GM18861 (cell line): ENCODE measurements around the gene CNTNAP3B.
"Not testable (repeated sequence)": the region's sequence is repeated elsewhere in the genome, so short reads cannot be mapped to it uniquely, and the experiment has no call there.

ENCODE experiments used
- ATAC-seq: cut with Tn5 transposase; IDR thresholded peaks from one replicate; pipeline ENCODE4 v1.9.1; 2021; ENCODE audit not compliant: unreplicated experiment

CNTNAP3B gene

DNA sequence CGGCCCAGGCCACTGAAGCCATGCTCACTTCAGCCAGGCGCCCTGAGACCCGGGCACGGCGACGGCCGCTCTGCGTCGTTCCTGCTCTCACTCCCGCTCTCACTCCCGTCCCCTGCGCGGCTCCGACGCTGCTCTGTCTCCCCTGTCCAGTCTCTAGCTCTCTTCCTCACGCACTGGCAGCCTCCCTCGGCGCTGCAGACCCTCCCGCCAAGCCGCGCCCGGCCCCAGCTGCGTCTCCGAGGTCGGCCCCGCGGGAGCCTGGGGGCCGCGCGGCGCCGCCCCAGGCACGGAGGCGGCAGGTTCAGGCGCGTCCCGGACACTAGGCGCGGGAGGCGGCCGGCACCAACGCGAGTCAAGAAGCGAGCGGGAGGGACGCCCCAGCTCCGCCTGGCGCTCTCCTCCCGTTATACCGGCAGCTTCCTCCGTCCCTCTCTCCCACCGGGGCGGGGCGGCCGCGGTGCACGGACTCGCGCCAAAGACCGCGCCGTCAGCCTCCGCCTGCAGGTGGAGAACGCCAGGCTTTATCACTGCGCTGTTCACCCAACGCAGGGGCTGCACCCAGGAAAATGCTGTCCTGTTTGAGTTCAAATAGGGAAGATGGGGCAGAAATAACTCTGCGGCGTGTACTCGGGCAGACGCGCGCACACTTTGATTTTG, at the start of gene CNTNAP3B:
TSS of gene CNTNAP3B (minus strand) at position 354 of the 657 bp plus-strand sequence. CDS start at position 22, 332 bp downstream.
- not testable (repeated sequence) for ATAC-seq

DNA sequence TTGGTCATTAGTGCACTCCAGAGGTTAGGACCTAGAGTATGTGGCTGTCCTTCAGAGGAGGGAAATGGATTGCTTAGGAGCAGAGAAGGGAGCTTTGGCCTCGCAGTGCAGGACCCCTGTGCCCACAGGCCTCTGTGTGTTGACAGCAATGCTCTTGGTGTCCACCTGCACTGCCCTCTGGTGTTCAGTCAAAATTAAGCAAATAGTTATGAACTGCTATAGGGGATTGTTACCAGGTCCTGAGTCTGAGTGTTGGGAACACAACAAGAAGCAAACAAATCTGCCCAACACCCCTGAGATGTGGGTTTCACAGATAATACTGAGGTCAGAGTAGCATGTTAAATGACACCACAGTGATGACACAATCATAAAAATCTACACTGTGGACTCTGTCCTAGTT, 31.1 kb upstream of the CNTNAP3B start:
- ATAC-seq: not testable (repeated sequence)

DNA sequence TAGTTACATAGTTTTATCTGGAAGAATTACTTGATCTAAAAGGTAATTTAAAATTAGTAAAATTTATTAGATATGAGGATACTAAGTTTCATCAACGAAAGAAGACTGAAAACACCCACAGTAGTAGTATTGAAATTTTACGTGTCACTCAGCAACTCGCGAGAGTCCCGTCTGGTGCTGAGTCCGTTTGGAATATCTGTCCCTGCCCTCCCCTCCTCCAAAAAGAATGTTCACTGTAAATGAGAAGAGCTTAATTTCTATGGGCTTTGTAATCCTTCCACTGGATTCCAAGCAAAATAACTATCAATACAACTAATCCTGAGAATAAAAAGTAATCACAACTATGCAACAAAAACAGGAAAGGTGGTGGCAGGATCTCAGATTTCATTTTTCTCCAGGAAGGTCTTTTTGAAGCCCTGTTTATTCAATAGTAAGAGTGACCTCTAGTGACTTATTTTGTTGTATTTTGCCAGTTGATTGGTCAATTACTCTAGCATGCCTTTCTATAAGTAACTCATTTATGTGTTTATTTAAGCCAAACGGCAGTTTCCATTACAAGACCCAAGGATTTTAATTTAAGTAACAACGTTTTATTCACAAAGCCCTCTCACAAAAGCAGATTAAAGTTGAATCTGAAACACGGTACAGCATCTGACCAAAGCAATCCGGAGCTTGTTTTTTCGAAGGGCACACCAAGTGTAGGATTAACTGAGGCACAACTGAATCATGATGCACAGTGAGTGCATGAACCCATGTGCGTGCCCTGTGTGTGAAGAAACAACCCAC, 2.0 kb downstream of the CNTNAP3B start:
- not testable (repeated sequence) for ATAC-seq

DNA sequence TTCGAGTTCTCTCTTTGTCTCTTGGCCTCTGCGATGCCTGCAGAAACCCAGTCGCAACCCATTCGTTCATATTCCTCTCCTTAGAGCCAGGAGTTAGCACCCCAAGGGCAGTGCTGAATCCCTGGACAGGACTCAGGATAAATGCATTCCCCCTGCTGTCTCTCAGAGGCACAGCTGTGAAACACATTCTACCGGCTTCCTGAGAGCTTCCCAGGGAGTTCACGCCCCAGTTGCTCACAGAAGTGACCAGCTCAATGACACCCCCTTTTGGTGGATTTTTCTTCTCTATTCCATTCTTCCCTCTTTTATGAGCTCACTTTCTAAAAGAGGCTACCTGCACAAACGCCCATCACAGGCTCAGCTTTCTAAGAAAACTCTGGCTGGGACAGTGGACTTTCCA, 8.2 kb downstream of the CNTNAP3B start:
- not testable (repeated sequence) for ATAC-seq

DNA sequence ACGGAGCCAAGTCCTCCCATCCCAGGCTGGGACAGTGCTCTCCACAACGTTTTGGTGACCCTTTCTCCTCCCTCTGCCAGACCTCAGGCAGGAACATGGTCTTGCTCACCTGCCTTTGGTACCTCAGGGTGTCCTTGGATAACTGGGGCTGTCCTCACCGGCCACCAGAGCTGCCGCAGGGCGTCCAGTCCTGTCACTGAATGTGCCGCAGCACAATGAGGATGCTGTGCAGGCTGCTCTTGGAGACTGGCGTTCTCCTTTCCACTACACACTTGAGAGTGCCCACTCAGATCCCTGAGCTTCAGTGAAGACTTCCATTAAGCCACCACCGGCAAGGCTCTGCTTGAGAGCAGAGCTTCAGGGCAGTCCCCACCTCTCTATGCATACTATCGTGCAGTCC, 33.3 kb downstream of the CNTNAP3B start:
- ATAC-seq: not testable (repeated sequence)

DNA sequence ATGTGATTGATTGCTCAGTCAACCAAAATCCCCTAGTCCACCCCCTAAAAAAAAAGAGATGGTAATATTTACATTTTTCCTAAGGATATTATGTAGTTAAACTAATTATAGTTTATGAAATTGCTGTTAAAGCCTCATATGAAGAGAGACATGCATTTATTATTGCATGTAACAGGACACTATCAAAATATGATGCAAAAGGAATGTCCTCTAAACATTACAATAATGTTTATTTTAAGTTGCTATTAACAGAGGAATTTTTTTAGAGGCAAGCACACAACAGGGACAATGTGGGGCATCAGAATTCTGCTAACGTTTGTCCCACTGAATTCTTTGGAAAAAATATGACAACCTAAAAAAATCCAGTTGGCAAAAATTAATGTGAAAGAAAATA, 44.7 kb downstream of the CNTNAP3B start:
- ATAC-seq: not testable (repeated sequence)

DNA sequence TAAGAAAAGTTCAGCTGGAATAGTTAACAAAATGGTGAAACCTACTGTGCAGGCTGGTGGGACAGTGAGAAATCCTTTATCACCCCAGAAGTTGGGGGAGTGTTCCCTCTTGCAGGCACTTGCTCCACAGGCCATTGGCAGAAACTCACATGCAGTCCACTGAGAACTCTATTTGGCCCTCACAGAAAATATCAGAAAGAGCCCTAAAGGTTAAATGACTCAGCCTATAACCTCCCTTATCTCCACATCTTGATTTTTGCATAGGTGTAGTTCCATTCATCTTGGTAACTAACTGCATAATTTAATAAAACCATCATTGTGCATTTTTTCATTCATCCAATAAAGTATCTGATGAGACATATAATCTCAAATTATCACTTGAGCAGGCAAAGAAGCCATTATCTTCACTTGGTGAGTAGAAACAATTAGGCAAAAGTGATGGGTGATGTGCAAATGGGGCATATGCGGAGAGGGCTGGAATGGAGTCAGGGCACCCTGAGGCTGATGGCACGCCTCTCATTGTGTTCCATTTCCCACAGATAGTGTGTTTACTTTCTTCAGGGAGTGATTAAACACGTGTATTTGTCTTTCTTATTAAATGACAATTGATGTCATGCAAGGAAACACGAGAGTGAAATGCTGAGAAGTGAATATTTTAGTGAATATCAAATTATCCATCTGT, 45.2 kb downstream of the CNTNAP3B start:
- ATAC-seq: not testable (repeated sequence)

DNA sequence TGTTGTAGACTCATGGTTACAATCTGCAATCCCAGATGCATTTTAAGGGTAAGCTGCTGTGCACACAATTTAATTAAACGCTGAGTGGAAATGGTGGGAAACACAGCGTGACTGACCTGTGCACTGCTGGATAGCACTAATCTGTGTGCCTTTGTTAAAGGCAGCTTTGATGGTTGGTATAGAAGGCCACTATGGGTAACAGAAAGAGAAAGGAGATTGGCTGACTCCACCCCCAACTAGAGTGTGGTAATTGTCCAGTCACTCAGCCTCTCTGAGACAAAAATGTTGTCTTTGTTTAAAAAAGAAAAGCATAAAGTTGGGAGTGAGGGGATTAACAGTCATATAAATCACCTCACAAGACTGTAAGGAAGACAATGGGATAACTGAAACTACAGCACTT, 48.9 kb downstream of the CNTNAP3B start:
- ATAC-seq: not testable (repeated sequence)

DNA sequence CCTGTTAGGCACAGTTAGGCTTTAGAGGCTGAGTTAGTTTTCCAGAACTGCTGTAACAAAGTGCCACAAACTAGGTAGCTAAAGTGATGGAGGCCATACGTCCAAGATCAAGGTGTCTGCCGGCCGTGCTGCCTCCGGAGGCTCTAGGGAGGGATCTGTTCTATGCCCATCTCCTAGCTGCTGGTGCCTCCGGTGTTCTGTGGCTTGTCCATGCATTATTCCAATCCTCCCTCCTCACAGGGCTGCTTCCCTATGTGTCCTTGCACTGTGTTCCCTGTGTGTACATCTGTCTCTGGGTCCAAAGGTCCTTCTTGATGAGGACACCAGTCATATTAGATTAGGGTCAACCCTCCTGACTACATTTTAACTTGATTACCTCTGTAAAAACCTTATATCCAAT, 54.4 kb downstream of the CNTNAP3B start:
- not testable (repeated sequence) for ATAC-seq

DNA sequence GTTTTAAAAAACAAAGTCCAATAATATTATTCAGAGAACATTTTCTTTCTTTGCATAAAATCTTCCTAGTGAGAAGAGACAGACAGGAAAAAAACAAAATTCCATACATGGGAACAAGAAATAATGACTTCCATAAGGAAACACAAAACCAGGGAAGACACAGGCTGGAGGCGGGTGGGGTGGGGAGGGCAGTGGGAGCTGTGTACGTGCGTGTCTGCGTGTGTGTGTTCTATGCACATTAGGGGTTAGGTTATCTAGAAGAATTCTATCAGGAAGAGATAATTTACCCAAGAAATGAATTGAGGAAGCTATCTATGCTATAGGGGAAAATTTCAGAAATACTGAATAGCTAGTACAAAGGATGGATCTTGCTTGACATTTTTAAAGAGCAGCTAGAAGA, 58.2 kb downstream of the CNTNAP3B start:
- ATAC-seq: not testable (repeated sequence)

DNA sequence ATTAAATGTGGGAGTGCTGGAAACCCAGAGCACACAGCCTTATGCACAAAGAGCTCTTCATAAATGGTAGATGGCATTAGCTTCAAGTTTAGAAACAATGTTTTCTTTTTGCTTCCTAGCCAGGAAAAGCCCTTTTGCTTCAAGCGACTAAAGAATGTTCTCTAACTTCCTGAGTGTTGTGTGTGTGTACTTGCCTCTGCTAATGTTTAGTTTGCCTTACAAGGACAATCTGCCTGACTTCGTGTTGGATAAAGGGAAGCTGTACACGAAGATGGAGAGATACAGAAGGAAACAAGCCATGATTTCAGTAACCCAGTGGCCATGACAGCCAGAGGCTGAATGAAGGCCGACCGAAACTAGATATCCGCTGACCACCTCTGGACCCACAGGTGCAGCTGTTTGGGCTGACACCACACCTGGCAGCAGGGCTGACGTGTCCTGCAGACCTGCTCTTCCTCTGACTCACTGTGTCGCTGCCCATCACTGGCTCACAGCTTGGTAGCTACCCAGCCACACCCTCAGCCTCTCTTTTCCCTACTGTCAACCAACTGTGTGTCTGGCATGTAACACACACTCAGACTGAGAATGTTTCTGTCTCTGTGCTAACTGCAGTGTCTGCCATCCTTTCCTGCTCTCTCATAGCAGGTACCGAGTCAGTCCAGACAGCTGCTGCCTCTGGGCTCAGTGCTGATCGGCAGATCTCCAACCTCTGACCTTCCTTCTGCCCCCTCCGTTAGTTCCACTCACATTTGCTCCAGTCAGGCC, 59.0 kb downstream of the CNTNAP3B start:
- ATAC-seq: not testable (repeated sequence)

DNA sequence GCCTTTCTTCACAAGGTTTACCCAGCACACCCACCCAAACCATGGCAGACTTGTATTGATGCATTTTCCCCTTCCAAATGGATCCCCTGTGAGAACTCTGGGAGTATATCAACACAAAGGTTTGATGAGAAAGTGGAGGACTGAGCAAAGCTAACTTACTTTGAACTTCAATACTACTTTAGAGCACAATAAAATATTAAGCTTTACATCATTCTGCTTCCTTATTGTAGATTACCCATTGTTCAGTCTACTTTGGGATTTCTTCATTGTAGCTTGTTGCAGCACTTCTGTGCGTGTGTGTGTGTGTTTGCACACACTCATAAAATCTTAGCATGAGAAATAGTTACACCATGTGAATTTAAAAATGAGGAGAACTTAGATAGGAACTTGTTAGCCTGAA, 75.4 kb downstream of the CNTNAP3B start:
- not testable (repeated sequence) for ATAC-seq

DNA sequence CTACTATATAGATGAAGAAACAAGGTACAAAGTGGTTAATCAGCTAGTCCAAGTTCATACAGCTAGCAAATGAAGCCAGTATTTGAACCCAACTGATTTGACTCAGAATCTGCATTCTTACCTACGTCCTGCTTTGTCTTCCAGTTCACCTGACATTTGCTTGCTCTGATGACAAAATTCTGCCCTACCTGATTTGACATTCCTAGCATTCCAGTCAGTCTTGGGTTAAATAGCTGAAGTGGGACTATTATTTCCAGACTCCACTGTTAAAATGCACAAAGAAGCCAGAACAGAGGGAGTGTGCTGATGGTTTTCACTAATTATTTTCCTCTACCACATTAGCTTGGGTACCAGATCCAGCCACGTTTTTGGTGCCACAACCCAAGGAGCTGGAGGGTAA, 78.5 kb downstream of the CNTNAP3B start:
- not testable (repeated sequence) for ATAC-seq

DNA sequence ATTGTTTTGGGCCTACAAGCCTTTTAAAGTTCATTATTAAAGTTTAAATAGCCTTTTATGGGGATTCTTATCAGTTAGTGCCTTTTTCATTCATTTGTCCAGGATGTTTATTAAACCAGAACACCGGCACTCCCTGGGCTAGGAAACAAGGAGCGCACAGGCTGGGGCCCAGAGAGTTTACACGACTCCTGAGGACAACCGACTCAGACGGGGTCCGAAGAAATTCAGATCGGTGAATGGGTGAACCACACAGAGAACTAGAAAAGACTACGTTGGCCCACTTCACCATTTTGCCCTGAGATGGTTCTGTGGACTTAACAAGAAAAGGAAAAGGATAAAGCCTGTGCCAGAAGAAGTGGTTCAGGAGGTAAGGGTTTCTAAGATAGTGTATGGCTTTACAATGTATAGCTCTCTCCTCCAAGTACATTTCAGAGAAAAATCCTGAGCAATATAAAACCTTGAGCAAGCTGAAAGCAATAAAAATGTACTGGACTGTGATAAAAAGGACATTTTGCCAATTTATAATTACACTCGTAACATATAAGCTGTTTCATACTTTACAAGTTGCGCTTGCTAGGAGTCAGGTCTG, 84.7 kb downstream of the CNTNAP3B start:
- not testable (repeated sequence) for ATAC-seq

DNA sequence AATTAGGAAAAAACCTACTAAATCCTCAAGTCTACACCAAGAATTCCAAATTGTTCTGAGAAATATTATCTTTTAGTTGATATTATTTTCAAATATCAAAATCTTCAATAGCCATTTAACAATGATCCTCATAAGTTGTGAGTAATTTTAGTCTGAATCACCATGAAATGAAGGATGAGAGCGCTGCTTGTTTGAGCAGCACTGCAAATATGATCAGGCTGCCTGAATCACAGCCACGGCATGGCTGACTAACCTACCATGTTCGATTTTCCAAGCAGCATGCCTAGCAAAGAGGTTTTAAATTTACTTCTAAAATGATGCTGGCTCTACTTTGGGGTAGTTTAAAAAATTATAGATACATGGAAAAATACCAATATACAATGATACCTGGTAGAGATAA, 95.7 kb downstream of the CNTNAP3B start:
- ATAC-seq: not testable (repeated sequence)

DNA sequence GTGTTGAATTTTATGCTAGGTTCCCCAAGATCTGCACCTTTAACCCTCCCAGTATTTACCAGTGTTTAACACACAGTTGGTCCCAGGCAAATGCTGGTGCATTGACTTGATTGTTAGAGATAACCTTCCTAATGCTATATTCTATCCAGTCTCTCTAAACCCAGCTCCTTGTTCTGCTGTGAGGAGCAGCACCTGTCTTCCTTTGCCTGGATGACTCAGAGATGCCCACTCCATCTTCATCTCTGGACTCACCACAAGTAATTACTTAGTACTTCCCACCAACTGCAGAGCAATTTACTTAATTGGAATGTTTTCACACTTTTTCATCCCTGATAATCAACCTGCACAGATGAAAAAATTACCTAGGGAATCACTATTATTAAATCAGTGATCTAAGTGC, 108.6 kb downstream of the CNTNAP3B start:
- ATAC-seq: not testable (repeated sequence)

DNA sequence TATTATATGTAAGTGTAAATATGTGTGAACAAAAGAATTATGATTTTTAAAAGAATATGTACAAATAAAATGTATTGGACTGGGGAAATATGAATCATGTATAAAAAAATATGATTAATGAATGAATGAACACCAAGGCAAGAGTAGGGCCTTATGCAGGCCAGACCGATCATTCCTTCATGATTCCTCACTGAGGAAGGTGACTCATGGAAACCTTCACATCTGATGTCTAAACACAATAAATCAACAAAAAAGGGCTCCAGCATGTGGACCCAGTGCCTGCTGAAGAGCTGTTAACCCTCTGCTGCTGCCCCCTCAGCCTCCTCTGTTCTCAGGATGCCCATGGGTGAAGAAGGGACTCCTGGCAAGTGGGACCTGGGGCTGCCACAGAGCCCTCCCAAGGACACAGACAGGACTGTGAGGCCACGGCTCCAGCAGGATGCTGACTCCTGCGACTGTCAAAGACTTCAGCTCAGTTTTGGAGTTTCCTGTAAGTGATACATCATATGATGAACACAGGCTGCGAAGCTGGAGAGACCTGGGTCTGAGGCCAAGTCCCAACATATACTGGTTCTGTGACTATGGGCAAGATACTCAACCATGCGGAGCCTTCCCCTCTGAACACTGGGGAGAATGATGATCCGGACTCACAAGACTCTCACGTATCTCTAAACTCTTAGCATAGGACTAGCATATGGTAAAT, 110.9 kb downstream of the CNTNAP3B start:
- ATAC-seq: not testable (repeated sequence)

DNA sequence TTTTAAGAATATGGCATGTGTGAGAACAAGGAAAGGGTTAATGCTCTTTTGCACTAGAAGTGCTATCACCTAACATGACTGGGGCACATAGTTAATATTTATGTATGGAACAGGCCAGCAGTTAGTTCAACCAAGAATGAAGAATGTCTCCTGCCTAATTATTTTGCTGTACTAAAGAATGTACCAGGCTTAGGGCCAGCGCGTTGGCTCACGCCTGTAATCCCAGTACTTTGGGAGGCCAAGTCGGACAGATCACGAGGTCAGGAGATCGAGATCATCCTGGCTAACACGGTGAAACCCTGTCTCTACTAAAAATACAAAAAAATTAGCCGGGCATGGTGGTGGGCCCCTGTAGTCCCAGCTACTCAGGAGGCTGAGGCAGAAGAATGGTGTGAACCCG, 114.9 kb downstream of the CNTNAP3B start:
- ATAC-seq: not testable (repeated sequence)

DNA sequence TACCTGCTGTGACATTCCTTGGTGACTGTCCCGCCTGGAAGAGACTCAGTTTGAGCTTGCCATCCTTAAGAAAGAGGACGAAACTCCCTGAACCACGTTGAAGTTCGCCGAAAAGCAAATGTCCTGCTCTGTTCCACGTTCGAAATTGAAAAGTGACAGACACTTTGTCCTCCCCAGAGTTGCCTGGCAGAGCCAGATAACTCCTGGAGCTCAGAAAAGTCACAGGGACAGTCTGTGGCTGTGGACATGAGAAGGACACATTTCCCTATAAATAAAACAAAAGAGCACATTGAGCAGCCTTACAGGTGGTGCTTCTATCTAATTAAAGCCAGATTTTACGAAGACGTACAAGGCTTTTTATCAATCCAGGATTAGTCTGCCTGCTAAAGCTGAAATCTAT, 137.6 kb downstream of the CNTNAP3B start:
- not testable (repeated sequence) for ATAC-seq

DNA sequence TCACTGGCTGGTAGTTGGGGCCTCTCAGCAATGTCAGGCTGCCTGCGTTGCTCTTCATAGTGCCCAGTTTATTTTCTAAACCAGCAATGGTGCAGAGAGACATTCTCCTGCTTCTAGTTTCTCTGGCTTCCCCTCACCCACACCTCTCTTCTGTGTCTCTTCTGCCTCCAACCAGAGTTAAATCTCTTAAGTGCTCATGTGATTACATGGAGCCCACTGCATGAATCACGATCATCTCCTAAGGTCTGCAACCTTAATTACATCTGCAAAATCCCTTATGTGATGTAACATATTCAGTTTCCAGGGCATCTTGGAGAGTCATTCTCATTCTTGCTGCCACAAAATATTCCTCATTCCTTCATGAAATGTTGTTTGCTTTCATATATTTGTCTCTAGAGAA, 149.0 kb downstream of the CNTNAP3B start:
- ATAC-seq: not testable (repeated sequence)
